Activated CD4-positive, alpha-beta T cell treated with anti-CD3 and anti-CD28 coated beads, Interleukin-2, amount 10 ng/mL, durations not matched to agents 7 days and 5 days (primary cell): ENCODE measurements around the gene TOR4A. TPM values are rescaled to one million over a fixed set of nuclear protein-coding genes. Genes with fewer than 3 reads are reported as not detected.

Experiments
- CTCF ChIA-PET: fragments of 350-600 bp; sonication (Branson Sonifier 250); formaldehyde crosslinking; loops from one replicate; lab custom pipeline; 2021; ENCODE audit warnings: antibody characterized with exemption; lab: Charles Lee
- POLR2A ChIA-PET: fragments of 350-600 bp; sonication (Branson Sonifier 250); formaldehyde crosslinking; loops from one replicate; lab custom pipeline; 2021; ENCODE audit warnings: antibody characterized with exemption; lab: Charles Lee
- DNase-seq: peaks from one replicate; pipeline ENCODE4 v3.0.0-alpha.2; 2020
- H3K27ac Mint-ChIP-seq: one replicate; pipeline ENCODE4 v1.8.0; 2021; ENCODE audit warnings: mild to moderate bottlenecking, moderate library complexity, mixed read lengths
- H3K27me3 Mint-ChIP-seq: one replicate; pipeline ENCODE4 v1.8.0; 2021; ENCODE audit warnings: mixed read lengths
- H3K36me3 Mint-ChIP-seq: one replicate; pipeline ENCODE4 v1.8.0; 2021; ENCODE audit warnings: low read depth, mixed read lengths
- H3K4me1 Mint-ChIP-seq: one replicate; pipeline ENCODE4 v1.8.0; 2021; ENCODE audit warnings: mixed read lengths
- H3K4me3 Mint-ChIP-seq: one replicate; pipeline ENCODE4 v1.8.0; 2021; ENCODE audit warnings: mild to moderate bottlenecking, moderate library complexity, mixed read lengths
- H3K9me3 Mint-ChIP-seq: one replicate; pipeline ENCODE4 v1.8.0; 2021; ENCODE audit warnings: mixed read lengths
- total RNA-seq, 2 experiments: library from RNA; stranded (reverse); gene quantifications; one replicate each; pipeline ENCODE4 v1.2.3, GENCODE V29; 2021

TOR4A gene
- total RNA-seq, 2 experiments from 2014 or later: 6.0 to 7.1 TPM

- no peaks in the 10 kb centered on the region for H3K4me1 Mint-ChIP-seq
- H3K9me3 Mint-ChIP-seq: no peaks in the 10 kb centered on the region
- no peak for DNase-seq
- peaks cover 3% of the 10 kb centered on the region for H3K27me3 Mint-ChIP-seq
- CTCF ChIA-PET: interaction anchor here (1.6 kb wide), 1 partner anchor 9 kb away, joined by 4 read pairs; no protein-coding TSS in a partner anchor
- POLR2A ChIA-PET: no interaction called here
- H3K4me3 Mint-ChIP-seq: no peak overlapping the region
- no peak overlapping the region for H3K27ac Mint-ChIP-seq
- no peaks in the 10 kb centered on the region for H3K36me3 Mint-ChIP-seq
Observed at GRCh38 chr9:137311986-137312851, 34.7 kb downstream of the TOR4A start.

DNA sequence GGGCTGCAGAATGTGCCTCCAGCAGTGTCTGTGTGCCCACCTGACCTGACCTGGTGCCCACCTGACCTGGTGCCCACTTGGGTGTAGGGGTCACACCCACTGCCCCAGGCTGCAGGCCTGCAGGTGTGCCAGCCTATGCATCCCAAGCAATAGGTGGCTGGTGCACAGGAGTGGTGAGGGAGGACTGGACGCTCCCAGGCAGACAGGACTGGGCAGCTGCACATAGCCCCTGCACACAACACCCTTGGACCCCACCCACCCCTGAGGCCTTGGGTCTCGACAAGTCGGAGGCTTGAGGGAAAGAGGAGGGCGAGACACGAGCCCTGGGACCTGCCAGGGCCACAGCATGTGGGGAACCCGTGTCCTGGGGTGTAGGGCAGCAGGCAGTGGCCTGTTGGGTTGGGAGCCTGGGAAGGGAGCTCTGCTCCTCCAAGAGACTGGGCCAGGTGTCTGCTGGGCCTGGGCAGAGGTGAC is 35.4 kb downstream of the TOR4A start:
- POLR2A ChIA-PET: no interaction called here
- no peaks in the 10 kb centered on the region for H3K9me3 Mint-ChIP-seq
- H3K27ac Mint-ChIP-seq: no peak overlapping the region
- peaks cover 3% of the 10 kb centered on the region for H3K27me3 Mint-ChIP-seq
- H3K4me3 Mint-ChIP-seq: no peak overlapping the region
- no peaks in the 10 kb centered on the region for H3K4me1 Mint-ChIP-seq
- no peaks in the 10 kb centered on the region for H3K36me3 Mint-ChIP-seq
- DNase-seq: no peak
- CTCF ChIA-PET: interaction anchor here (1.6 kb wide), 1 partner anchor 9 kb away, joined by 4 read pairs; no protein-coding TSS in a partner anchor

DNA sequence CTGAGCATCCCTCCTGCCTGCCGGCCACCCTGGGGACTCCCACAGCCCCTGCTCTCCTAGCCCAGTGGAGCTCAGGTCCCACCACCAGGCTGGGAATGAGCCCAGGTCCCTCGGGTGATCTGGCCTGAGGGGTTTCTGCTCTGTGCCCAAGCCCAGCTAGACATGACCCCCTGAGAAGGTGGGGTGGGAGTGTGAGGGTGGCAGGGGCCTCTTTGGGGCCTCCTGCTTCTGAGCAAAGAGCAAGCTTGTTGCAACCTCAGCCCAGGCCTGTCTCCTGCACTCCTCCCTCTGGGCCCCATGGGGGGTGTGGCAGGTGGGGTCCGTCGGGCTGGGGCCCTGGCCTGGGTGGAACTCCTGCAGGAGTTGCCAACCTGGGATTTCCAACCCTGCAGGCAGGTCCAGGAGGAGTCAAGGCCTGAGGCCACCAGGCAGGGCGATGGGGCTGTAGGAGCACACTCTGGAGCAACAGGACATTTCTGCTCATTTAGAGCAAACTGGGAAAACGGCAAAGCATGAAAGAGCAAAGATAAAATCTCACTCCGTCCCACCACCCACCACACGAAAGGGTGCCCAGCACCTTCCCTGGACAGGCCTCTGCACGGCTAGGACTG is 35.9 kb downstream of the TOR4A start:
- Mint-ChIP-seq H3K9me3 (no peaks in the 10 kb centered on the region), H3K4me3 (no peak overlapping the region), H3K4me1 (no peaks in the 10 kb centered on the region), H3K36me3 (no peaks in the 10 kb centered on the region), H3K27ac (no peak overlapping the region), H3K27me3 (peaks cover 3% of the 10 kb centered on the region)
- POLR2A ChIA-PET: no interaction called here
- CTCF ChIA-PET: interaction anchor here (1.0 to 1.6 kb wide), 2 partner anchors 10 to 110 kb away, joined by 3 to 4 read pairs; partner anchors contain the start of genes EXD3 and NOXA1
- DNase-seq: no peak

DNA sequence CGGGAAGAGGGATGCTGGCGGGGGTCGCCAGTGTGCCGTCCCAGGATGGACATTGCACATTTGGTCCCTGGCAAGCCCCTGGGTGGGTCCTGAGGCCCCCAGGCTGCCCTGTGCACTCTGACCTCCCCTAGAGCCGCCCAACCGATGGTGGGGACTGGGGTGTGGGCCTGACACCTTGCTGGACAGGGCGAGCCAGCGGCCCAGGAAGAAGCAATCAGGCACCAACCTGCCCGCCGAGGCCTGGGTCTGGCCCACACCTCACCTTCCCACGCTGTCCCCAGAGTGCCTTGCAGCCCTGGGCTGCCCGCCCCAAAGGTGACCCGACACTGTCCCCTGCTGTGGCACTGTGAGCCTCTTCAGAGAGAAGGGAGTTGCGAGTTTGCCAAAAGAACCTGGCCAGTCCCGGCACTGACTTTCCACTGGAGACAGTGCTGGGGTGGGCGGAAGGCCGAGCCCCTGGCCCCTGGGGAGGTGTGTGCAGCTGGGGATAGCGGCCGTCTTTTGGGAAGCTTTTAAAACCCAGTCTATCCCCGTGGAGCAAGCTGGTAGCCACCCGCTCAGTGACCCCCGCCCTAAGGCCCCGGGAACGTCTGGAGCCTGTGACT is 36.5 kb downstream of the TOR4A start:
- no peak for DNase-seq
- H3K27me3 Mint-ChIP-seq: peaks cover 3% of the 10 kb centered on the region
- POLR2A ChIA-PET: no interaction called here
- no peaks in the 10 kb centered on the region for H3K36me3 Mint-ChIP-seq
- H3K9me3 Mint-ChIP-seq: no peaks in the 10 kb centered on the region
- H3K27ac Mint-ChIP-seq: no peak overlapping the region
- no peak overlapping the region for H3K4me3 Mint-ChIP-seq
- H3K4me1 Mint-ChIP-seq: no peaks in the 10 kb centered on the region
- CTCF ChIA-PET: interaction anchor here (1.0 kb wide), 1 partner anchor 109 kb away, joined by 3 read pairs; the partner anchor contains the start of genes EXD3 and NOXA1

GRCh38 chr9:137314561-137315560 is 37.3 kb downstream of the TOR4A start:
- H3K27ac Mint-ChIP-seq: no peak overlapping the region
- ChIA-PET POLR2A (no interaction called here), CTCF (no interaction called here)
- peaks cover 3% of the 10 kb centered on the region for H3K27me3 Mint-ChIP-seq
- DNase-seq: peak; percentile 5
- no peaks in the 10 kb centered on the region for H3K4me1 Mint-ChIP-seq
- no peak overlapping the region for H3K4me3 Mint-ChIP-seq
- H3K9me3 Mint-ChIP-seq: no peaks in the 10 kb centered on the region
- no peaks in the 10 kb centered on the region for H3K36me3 Mint-ChIP-seq

DNA sequence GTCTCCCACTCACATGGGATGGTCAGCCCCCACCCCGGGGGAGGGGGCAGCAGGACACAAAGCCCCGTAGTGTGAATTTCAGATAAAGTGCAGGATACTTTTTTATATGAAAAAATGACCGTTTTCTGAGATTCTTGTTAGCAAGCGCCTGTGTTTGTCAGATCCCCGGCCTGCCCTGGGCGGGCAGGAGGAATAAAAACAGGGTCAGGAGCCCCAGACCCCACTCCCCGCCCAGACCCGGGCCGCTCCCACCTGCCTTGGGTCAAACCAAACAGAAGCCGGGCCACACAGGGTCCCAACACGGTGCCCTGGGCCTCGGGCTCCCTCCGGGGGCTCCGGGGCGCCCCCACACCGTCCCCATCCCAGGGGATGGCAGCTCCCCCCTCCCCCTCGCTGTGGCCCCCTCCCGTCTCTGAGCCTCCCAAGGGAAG is 38.1 kb downstream of the TOR4A start:
- no peak overlapping the region for H3K4me3 Mint-ChIP-seq
- H3K36me3 Mint-ChIP-seq: no peaks in the 10 kb centered on the region
- H3K4me1 Mint-ChIP-seq: peaks cover 2% of the 10 kb centered on the region
- no peak for DNase-seq
- no peaks in the 10 kb centered on the region for H3K9me3 Mint-ChIP-seq
- no peak overlapping the region for H3K27ac Mint-ChIP-seq
- POLR2A ChIA-PET: no interaction called here
- CTCF ChIA-PET: no interaction called here
- H3K27me3 Mint-ChIP-seq: peaks cover 3% of the 10 kb centered on the region

DNA sequence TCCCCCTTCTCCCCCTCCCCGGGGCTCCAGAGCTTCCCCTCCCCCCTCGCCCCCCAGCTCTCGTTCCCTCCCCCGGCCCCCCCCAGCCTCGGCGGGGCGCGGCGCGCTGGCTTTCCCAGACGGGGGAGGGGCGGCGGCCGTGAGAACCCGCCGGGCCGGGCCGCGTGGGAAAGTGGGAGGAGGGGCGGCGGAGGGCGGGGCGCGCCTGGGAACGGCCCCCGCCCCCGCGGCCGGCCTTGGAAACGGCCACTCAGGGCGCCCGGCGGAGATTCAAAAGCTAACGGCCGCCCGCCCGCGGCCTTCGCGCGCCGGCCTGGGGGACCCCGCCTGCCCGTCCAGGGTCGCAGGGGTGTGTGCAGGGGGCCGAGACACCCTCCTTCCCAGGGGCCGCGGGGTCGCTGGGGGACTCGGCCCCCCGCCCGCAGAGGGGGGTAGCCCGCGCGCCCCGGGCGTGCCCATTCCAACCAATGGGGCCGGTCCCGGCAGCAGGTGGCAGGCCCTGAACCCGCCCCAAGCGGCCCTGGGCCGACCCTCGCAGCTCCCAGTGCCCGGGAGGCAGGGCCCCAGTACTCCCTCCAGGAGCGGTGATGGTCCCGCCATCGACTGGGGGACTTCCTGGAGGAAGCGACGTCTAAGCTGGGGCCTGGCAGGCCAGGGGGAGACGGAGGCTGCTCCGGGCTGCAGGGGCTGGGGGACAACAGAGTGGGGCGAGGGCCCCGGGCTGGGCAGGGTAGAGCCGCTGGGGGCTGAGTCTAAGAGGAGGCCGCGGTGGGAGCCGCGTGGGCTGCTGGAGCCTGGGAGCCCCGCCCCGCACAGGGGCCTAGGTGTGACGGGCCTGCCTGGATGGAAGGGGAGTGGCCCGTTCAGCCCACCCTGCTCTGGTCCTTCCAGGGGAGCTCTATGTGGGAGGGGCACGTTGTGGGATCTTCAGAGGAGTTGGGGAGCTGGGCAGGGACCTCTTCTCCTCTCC is 38.8 kb downstream of the TOR4A start:
- ChIA-PET POLR2A (no interaction called here), CTCF (interaction anchor here (0.5 to 1.5 kb wide), 2 partner anchors 14 to 159 kb away, joined by 3 to 7 read pairs; partner anchors contain the start of gene NRARP)
- Mint-ChIP-seq H3K27me3 (peaks cover 3% of the 10 kb centered on the region), H3K36me3 (no peaks in the 10 kb centered on the region), H3K27ac (no peak overlapping the region), H3K9me3 (no peaks in the 10 kb centered on the region), H3K4me3 (no peak overlapping the region), H3K4me1 (peaks cover 4% of the 10 kb centered on the region)
- peak; percentile 5 for DNase-seq

DNA sequence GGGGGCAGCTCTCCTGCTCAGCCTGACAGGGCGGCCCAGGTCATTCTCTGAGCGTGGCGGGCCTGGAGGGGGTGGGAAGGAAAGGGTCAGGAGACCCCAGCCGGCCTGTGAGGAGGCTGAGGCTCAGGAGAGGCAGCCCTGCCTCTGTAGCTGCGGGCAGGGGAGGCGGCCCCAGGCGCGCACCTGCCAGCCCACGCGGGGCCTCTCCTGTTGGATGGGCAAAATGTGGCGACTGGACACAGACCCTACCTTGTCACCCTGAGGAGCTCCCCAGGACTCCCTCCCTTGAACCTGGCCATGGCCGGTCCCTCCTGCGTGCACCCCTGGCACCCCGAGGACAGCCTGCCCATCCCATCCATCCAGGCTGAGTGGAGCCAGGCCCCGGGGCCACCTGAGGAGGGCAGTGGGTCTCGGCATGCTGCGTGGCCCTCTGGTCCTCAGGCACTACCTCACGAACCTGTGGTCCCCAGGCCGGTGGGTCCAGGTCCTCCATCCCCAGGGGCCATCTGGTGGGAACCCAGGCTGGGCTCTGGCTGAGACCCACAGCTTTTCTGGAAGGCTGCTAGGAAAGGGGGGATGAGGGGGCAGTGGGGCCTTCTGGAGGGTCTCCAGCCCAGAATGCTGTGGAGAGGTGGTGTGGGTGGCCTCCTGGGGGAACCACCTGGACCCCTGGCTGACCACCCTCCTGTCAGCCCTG is 39.6 kb downstream of the TOR4A start:
- peak; percentile 6 for DNase-seq
- H3K36me3 Mint-ChIP-seq: no peaks in the 10 kb centered on the region
- ChIA-PET POLR2A (no interaction called here), CTCF (interaction anchor here (0.6 to 1.5 kb wide), 2 partner anchors 15 to 618 kb away, joined by 3 to 7 read pairs; partner anchors contain the start of gene NRARP)
- no peak overlapping the region for H3K4me3 Mint-ChIP-seq
- no peaks in the 10 kb centered on the region for H3K9me3 Mint-ChIP-seq
- H3K27me3 Mint-ChIP-seq: peaks cover 3% of the 10 kb centered on the region
- H3K4me1 Mint-ChIP-seq: peaks cover 7% of the 10 kb centered on the region
- no peak overlapping the region for H3K27ac Mint-ChIP-seq

DNA sequence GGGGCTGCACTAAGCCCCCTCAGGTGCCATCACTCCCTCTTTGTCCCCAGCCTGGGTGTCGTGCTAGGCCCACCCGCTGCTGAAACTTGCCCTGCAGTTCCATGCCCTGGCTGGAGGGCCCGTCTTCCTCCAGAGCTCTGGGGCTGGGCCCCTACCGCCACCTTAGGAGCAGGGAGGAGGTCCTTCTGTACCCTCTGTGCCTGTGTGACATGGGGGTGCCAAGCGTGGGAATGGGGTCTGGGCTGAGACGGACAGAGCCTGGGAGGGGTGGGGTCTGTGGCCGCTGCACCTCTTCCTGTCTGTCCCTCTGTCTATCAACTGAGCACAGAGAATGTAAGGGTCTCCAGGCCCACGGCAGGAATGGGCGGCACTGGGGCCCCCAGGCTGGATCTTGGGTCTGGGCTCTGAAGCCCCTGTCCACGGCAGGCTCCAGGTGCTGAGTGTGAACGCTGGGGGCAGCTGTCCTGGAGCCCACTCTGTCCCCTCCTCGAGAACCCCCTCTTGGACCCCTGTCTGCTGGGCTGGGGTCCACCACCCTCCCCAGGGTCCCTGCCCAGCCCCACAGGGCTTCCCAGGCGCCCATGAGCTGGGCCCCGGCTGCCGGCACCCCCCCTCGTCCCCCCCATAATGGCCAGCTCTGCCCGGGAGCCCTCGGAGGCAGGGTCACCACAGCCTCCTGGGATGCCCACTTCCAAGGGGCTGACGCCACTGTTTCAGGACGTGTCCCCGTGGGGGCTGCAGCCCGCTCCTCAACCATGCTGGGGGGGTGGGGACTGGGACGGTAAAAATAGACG is 40.4 kb downstream of the TOR4A start:
- POLR2A ChIA-PET: no interaction called here
- H3K27me3 Mint-ChIP-seq: peaks cover 3% of the 10 kb centered on the region
- peaks cover 8% of the 10 kb centered on the region for H3K4me1 Mint-ChIP-seq
- no peak for DNase-seq
- H3K4me3 Mint-ChIP-seq: no peak overlapping the region
- H3K27ac Mint-ChIP-seq: no peak overlapping the region
- CTCF ChIA-PET: interaction anchor here (0.6 to 1.2 kb wide), 2 partner anchors 16 to 619 kb away, joined by 3 to 4 read pairs; partner anchors contain the start of gene NRARP
- H3K9me3 Mint-ChIP-seq: no peaks in the 10 kb centered on the region
- no peaks in the 10 kb centered on the region for H3K36me3 Mint-ChIP-seq

- DNase-seq: no peak
- no peaks in the 10 kb centered on the region for H3K9me3 Mint-ChIP-seq
- H3K4me1 Mint-ChIP-seq: peaks cover 8% of the 10 kb centered on the region
- ChIA-PET POLR2A (no interaction called here), CTCF (interaction anchor here (1.2 kb wide), 1 partner anchor 17 kb away, joined by 4 read pairs; the partner anchor contains the start of gene NRARP)
- no peaks in the 10 kb centered on the region for H3K36me3 Mint-ChIP-seq
- no peak overlapping the region for H3K27ac Mint-ChIP-seq
- peaks cover 3% of the 10 kb centered on the region for H3K27me3 Mint-ChIP-seq
- no peak overlapping the region for H3K4me3 Mint-ChIP-seq
Observed at GRCh38 chr9:137318602-137319001, 41.1 kb downstream of the TOR4A start.
